PFSK-1 (cell line): Measurements from ENCODE around the gene SLX9.

Experiments used
- FOXP2 ChIP-seq: optimal IDR thresholded peaks from 2 replicates; pipeline ENCODE3; 2011; ENCODE audit warnings: borderline replicate concordance, control low read depth, inconsistent platforms; ENCODE audit not compliant: insufficient read depth; ENCODE audit errors: extremely low read length, extremely low read depth
- POLR2AphosphoS5 ChIP-seq: IDR thresholded peaks from 2 replicates; pipeline ENCODE4 v1.6.1; 2012; ENCODE audit warnings: low read depth, mild to moderate bottlenecking, control low read depth, low read length, moderate library complexity
- REST ChIP-seq, 2 experiments: IDR thresholded peaks; 2 replicates each; pipeline versions ENCODE4 v1.6.1 to v1.8.0; 2011 to 2012; ENCODE audit warnings: low read depth in 2 of 2, low read length in 2 of 2, control low read depth in 1 of 2, inconsistent platforms in 1 of 2, mild to moderate bottlenecking in 1 of 2, moderate library complexity in 1 of 2; ENCODE audit not compliant: insufficient read depth in 1 of 2
- SIN3A ChIP-seq: IDR thresholded peaks from 2 replicates; pipeline ENCODE4 v1.6.1; 2012; ENCODE audit warnings: mild to moderate bottlenecking, low read length, moderate library complexity, borderline replicate concordance; ENCODE audit not compliant: insufficient read depth
- TAF1 ChIP-seq: IDR thresholded peaks from 2 replicates; pipeline ENCODE4 v1.6.1; 2012; ENCODE audit warnings: low read length, control low read depth, borderline replicate concordance; ENCODE audit not compliant: insufficient read depth

DNA sequence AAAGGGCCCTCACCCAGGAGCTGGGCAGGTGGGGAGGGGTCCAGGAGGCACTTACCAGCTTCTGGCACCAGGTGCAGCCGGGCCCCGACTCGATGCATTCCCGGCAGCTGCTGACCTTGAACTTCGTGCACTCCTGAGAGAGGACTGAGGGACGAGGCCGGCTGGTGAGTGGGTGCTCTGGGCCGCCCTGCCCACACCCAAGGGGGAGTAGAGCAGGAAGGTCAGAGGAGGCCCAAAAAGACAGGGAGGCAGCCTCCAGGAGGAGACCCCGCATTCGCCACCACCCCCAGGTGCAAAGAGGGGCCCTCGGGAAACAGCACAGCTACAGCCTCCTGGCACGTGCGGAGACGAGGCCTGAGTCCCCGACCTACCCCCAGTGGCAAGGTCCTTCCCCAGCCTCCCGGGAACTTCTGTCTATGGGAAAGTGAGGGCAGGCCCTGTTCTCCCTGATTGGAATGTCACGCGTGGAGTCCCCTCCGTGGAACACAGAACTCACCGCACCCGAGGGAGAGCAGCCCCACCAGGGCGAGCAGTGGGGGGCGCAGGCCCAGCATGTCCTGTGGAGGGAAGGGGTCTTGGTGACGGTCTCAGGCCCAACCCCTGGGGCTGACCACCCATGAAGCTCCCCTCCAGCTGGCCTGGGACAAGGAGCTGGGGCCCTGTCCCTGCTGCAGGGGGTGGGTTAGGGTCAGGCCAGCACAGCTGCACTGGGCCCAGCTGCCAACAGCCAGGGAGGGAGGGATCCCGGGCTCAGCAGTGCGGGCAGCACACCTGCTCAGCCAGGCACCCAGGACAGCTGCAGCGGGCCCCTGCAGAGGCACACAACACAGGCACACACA lies 29.4 kb upstream of the SLX9 start:
- TF ChIP-seq POLR2AphosphoS5 (no peak), REST (IDR thresholded peaks at IDR 0.05; ENCODE audit: insufficient read depth in 1 of 2, low read depth in 2 of 2, low read length in 2 of 2) (no peak), TAF1 (no peak), SIN3A (no peak), FOXP2 (no peak)
